HEK293 (cell line): Measurements from ENCODE around the gene RPSA.

Experiments
- CTCF ChIA-PET: fragments of 350-600 bp; formaldehyde crosslinking; extraction: SDS; loops from one replicate; lab custom pipeline; 2021; ENCODE audit warnings: antibody characterized with exemption; lab: Yijun Ruan, JAX
- POLR2A ChIA-PET: fragments of 300-600 bp; formaldehyde crosslinking; extraction: SDS; loops from one replicate; lab custom pipeline; 2020; ENCODE audit warnings: antibody characterized with exemption, inconsistent platforms; lab: Yijun Ruan, JAX
- H3K27ac ChIP-seq: fragments of 200-500 bp; sonication (Bioruptor generic); 2 replicates; pipeline ENCODE4 v1.5.1; 2014; ENCODE audit warnings: low read depth, low read length, control low read depth, inconsistent platforms; ENCODE audit errors: extremely low read depth
- H3K36me3 ChIP-seq, 2 experiments: fragments of 200-500 bp in 1 of 2; sonication (Bioruptor generic) in 1 of 2; 1 replicate in 1 of 2; 2 replicates in 1 of 2; pipeline ENCODE4 v1.5.1; 2014 to 2017; ENCODE audit warnings: inconsistent platforms in 2 of 2, low read length in 2 of 2; ENCODE audit not compliant: control insufficient read depth in 2 of 2, insufficient read depth in 1 of 2
- H3K4me1 ChIP-seq: fragments of 200-500 bp; sonication (Bioruptor generic); 2 replicates; pipeline ENCODE4 v1.5.1; 2014; ENCODE audit warnings: mild to moderate bottlenecking, low read length, inconsistent platforms; ENCODE audit not compliant: control insufficient read depth, insufficient read depth
- H3K4me3 ChIP-seq: 2 replicates; pipeline ENCODE4 v1.5.1; 2011; ENCODE audit warnings: low read depth, mild to moderate bottlenecking, control low read depth, low read length, moderate library complexity
- H3K9me3 ChIP-seq: fragments of 200-500 bp; sonication (Bioruptor generic); 2 replicates; pipeline ENCODE4 v1.5.1; 2014; ENCODE audit warnings: low read depth, low read length, inconsistent platforms; ENCODE audit not compliant: control insufficient read depth, insufficient read depth
- FEZF1 ChIP-seq: fragments of 450-650 bp; formaldehyde crosslinking; IDR thresholded peaks from 2 replicates; pipeline ENCODE4 v1.5.1; 2016; ENCODE audit warnings: missing biosample characterization, missing genetic modification characterization
- GFI1B ChIP-seq: fragments of 450-650 bp; formaldehyde crosslinking; IDR thresholded peaks from 2 replicates; pipeline ENCODE4 v1.5.1; 2016; ENCODE audit warnings: missing biosample characterization, missing genetic modification characterization
- HOXA7 ChIP-seq: sonication (generic); formaldehyde crosslinking; IDR thresholded peaks from 2 replicates; pipeline ENCODE4 v1.8.1; 2022; ENCODE audit warnings: missing genetic modification reagents, borderline replicate concordance
- IKZF3 ChIP-seq: fragments of 450-650 bp; IDR thresholded peaks from 2 replicates; pipeline ENCODE4 v1.5.0; 2018; ENCODE audit warnings: missing biosample characterization, mild to moderate bottlenecking, missing genetic modification characterization, moderate library complexity
- KLF10 ChIP-seq: fragments of 450-650 bp; IDR thresholded peaks from 2 replicates; pipeline ENCODE4 v1.5.1; 2018; ENCODE audit warnings: missing biosample characterization, mild to moderate bottlenecking, missing genetic modification characterization
- MZF1 ChIP-seq: fragments of 450-650 bp; formaldehyde crosslinking; IDR thresholded peaks from 2 replicates; pipeline ENCODE4 v1.5.1; 2017; ENCODE audit warnings: missing biosample characterization, missing genetic modification characterization, borderline replicate concordance
- SP3 ChIP-seq: fragments of 450-650 bp; formaldehyde crosslinking; IDR thresholded peaks from 2 replicates; pipeline ENCODE4 v1.5.1; 2016; ENCODE audit warnings: missing biosample characterization, missing genetic modification characterization
- ZFP69B ChIP-seq: fragments of 450-650 bp; formaldehyde crosslinking; IDR thresholded peaks from 2 replicates; pipeline ENCODE4 v1.5.1; 2016; ENCODE audit warnings: missing biosample characterization, missing genetic modification characterization
- ZNF157 ChIP-seq: fragments of 450-650 bp; formaldehyde crosslinking; IDR thresholded peaks from 2 replicates; pipeline ENCODE4 v1.5.1; 2016; ENCODE audit warnings: missing biosample characterization, missing genetic modification characterization
- ZNF223 ChIP-seq: fragments of 450-650 bp; formaldehyde crosslinking; IDR thresholded peaks from 2 replicates; pipeline ENCODE4 v1.5.1; 2016; ENCODE audit warnings: missing biosample characterization, missing genetic modification characterization
- ZNF23 ChIP-seq: fragments of 450-650 bp; formaldehyde crosslinking; IDR thresholded peaks from 2 replicates; pipeline ENCODE4 v1.5.1; 2016; ENCODE audit warnings: missing biosample characterization, missing genetic modification characterization, borderline replicate concordance
- ZNF274 ChIP-seq, 2 experiments: fragments of 200-500 bp in 1 of 2; fragments of 450-650 bp in 1 of 2; sonication (Bioruptor generic) in 1 of 2; formaldehyde crosslinking in 1 of 2; IDR thresholded peaks; 2 replicates each; pipeline versions ENCODE4 v1.5.1 to v1.6.1; 2014 to 2016; ENCODE audit warnings: borderline replicate concordance in 1 of 2, inconsistent platforms in 1 of 2, low read length in 1 of 2, missing biosample characterization in 1 of 2, missing genetic modification characterization in 1 of 2
- ZNF302 ChIP-seq: fragments of 450-650 bp; formaldehyde crosslinking; IDR thresholded peaks from 2 replicates; pipeline ENCODE4 v1.5.1; 2016; ENCODE audit warnings: missing biosample characterization, missing genetic modification characterization, low read depth
- ZNF416 ChIP-seq: fragments of 450-650 bp; formaldehyde crosslinking; IDR thresholded peaks from 2 replicates; pipeline ENCODE4 v1.5.1; 2016; ENCODE audit warnings: missing biosample characterization, missing genetic modification characterization
- ZNF426 ChIP-seq: fragments of 450-650 bp; formaldehyde crosslinking; IDR thresholded peaks from 2 replicates; pipeline ENCODE4 v1.5.1; 2017; ENCODE audit warnings: missing biosample characterization, missing genetic modification characterization, mild to moderate bottlenecking, inconsistent platforms, moderate library complexity
- ZNF529 ChIP-seq: fragments of 450-650 bp; formaldehyde crosslinking; IDR thresholded peaks from 2 replicates; pipeline ENCODE4 v1.5.1; 2017; ENCODE audit warnings: missing genetic modification characterization, missing biosample characterization; ENCODE audit not compliant: insufficient replicate concordance
- ZNF530 ChIP-seq: fragments of 450-650 bp; formaldehyde crosslinking; IDR thresholded peaks from 2 replicates; pipeline ENCODE4 v1.5.1; 2016; ENCODE audit warnings: low read depth, missing biosample characterization, missing genetic modification characterization
- ZNF555 ChIP-seq: fragments of 450-650 bp; formaldehyde crosslinking; conservative IDR thresholded peaks from 2 replicates; pipeline ENCODE4 v1.5.1; 2017; ENCODE audit warnings: missing biosample characterization, mild to moderate bottlenecking, missing genetic modification characterization, inconsistent platforms
- ZNF610 ChIP-seq: fragments of 450-650 bp; formaldehyde crosslinking; IDR thresholded peaks from 2 replicates; pipeline ENCODE4 v1.5.1; 2016; ENCODE audit warnings: missing biosample characterization, missing genetic modification characterization, borderline replicate concordance
- ZNF660 ChIP-seq: fragments of 450-650 bp; IDR thresholded peaks from 2 replicates; pipeline ENCODE4 v1.5.1; 2018; ENCODE audit warnings: missing biosample characterization, mild to moderate bottlenecking, missing genetic modification characterization
- ZSCAN23 ChIP-seq: fragments of 450-650 bp; formaldehyde crosslinking; IDR thresholded peaks from 2 replicates; pipeline ENCODE4 v1.5.1; 2016; ENCODE audit warnings: missing biosample characterization, missing genetic modification characterization
- ZXDB ChIP-seq: fragments of 450-650 bp; formaldehyde crosslinking; IDR thresholded peaks from 2 replicates; pipeline ENCODE4 v1.5.1; 2016; ENCODE audit warnings: missing biosample characterization, missing genetic modification characterization
- TF ChIP-seq, protein P1 (sequence below): fragments of 450-650 bp; formaldehyde crosslinking; IDR thresholded peaks from 2 replicates; pipeline ENCODE4 v1.5.1; 2016; ENCODE audit warnings: missing biosample characterization, missing genetic modification characterization
- TF ChIP-seq, protein P2 (sequence below): fragments of 450-650 bp; formaldehyde crosslinking; IDR thresholded peaks from 2 replicates; pipeline ENCODE4 v1.5.1; 2017; ENCODE audit warnings: missing biosample characterization, missing genetic modification characterization
- TF ChIP-seq, protein P3 (sequence below): fragments of 450-650 bp; formaldehyde crosslinking; IDR thresholded peaks from 2 replicates; pipeline ENCODE4 v1.5.1; 2016; ENCODE audit warnings: missing biosample characterization, missing genetic modification characterization
- TF ChIP-seq, protein P4 (sequence below): fragments of 450-650 bp; formaldehyde crosslinking; IDR thresholded peaks from 2 replicates; pipeline ENCODE4 v1.5.0; 2017; ENCODE audit warnings: missing biosample characterization, missing genetic modification characterization, borderline replicate concordance

The RPSA gene

DNA sequence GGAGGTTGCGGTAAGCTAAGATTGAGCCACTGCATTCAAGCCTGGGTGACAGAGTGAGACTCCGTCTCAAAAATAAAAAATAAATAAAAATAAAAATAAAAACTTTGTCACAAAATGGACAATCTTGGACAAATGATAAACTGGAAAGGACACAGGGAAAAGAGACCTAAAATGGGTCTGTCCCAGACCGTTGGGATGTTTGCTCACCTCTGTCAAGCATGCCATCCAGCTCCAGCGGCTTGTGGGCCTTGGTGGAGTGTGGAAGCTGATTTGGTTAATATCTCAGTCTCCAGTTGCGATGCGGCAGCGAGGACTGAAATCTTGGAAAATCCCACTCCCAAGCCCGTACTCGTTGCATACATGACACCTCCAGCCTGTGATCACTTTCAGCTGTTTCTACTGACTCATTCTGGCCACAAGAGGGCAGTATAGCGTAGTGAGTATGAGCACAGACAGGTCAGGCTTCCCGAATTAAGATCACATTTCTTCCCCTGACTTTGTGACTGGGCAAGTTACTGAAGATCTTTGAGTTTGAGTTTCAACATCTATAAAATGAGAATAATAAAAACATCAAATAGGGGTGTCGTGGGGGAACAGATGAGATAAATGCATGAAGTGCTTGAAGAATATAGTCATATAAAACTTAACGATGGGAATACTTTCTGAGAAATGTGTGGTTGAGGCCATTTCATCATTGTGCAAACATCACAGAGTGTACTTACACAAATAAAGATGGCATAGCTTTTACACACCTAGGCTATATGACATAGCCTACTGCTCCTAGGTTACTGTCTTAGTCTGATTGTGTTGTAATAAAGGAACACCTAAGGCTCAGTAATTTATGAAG, 41.3 kb downstream of the RPSA start (continued):
- TF ChIP-seq IKZF3 (tag by site-specific recombination), result peak; percentile 28; the same call in 1 of the 2 replicates
- TF ChIP-seq ZNF157 (tag by site-specific recombination), result no peak
- TF ChIP-seq MZF1 (tag by site-specific recombination), result no peak
- TF ChIP-seq ZNF660 (tag by site-specific recombination), result peak; percentile 65
- TF ChIP-seq, protein P1, sequence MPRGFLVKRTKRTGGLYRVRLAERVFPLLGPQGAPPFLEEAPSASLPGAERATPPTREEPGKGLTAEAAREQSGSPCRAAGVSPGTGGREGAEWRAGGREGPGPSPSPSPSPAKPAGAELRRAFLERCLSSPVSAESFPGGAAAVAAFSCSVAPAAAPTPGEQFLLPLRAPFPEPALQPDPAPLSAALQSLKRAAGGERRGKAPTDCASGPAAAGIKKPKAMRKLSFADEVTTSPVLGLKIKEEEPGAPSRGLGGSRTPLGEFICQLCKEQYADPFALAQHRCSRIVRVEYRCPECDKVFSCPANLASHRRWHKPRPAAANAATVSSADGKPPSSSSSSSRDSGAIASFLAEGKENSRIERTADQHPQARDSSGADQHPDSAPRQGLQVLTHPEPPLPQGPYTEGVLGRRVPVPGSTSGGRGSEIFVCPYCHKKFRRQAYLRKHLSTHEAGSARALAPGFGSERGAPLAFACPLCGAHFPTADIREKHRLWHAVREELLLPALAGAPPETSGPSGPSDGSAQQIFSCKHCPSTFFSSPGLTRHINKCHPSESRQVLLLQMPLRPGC (tag by site-specific recombination), result no peak
- TF ChIP-seq ZXDB (tag by site-specific recombination), result no peak

DNA sequence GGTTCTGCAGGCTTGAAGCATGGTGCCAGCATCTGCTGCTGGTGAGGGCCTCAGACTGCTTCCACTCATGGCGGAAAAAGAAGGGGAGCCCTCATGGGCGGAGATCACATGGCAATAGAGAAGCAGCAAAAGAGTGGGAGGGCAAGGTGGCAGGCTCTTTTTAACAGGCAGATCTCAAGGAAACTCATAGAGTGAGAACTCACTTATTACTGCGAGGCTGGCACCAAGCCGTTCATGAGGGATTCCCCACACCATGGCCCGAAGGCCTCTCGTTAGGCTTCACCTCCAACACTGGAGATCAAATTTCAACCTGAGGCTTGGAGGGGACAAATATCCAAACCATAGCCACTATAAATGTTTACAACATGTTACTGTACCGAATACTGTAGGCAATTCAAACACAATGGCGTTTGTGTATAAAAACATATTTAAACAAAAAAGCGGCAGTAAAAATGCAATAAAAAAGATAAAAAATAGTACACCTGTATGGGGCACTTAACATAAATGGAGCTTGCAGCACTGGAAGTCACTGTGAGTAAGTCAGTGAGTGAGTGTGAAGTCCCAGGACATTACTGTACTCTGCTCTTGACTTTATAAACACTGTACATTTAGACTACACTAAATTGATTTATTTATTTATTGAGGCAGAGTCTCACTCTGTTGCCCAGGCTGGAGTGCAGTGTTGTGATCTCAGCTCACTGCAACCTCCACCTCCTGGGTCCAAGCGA, 42.1 kb downstream of the RPSA start:
- Histone ChIP-seq H3K36me3 (no peaks in the 10 kb centered on the region), H3K4me1 (no peaks in the 10 kb centered on the region), H3K9me3 (no peaks in the 10 kb centered on the region), H3K4me3 (no peak overlapping the region), H3K27ac (no peak overlapping the region)
- CTCF ChIA-PET, result interaction anchor here (1.0 to 8.3 kb wide), 6 partner anchors 11 to 157 kb away, joined by 4 to 86 read pairs (median 4); no protein-coding TSS in a partner anchor
- TF ChIP-seq FEZF1 (tag by site-specific recombination) (no peak), ZFP69B (tag by site-specific recombination) (no peak), ZNF274 (IDR thresholded peaks at IDR 0.05; ENCODE audit: low read length) (no peak), ZNF274 (tag by site-specific recombination; IDR thresholded peaks at IDR 0.05; ENCODE audit: borderline replicate concordance) (no peak), ZNF426 (tag by site-specific recombination) (no peak), GFI1B (tag by site-specific recombination) (no peak), ZSCAN23 (no peak), ZNF23 (tag by site-specific recombination) (no peak), ZNF610 (tag by site-specific recombination) (no peak), SP3 (tag by site-specific recombination) (no peak), ZNF416 (tag by site-specific recombination) (no peak), ZNF555 (tag by site-specific recombination) (no peak), KLF10 (no peak), ZNF223 (tag by site-specific recombination) (no peak), ZNF302 (tag by site-specific recombination) (no peak), ZNF529 (tag by site-specific recombination) (no peak), HOXA7 (no peak), ZNF530 (tag by site-specific recombination) (no peak)
- TF ChIP-seq, protein P2, sequence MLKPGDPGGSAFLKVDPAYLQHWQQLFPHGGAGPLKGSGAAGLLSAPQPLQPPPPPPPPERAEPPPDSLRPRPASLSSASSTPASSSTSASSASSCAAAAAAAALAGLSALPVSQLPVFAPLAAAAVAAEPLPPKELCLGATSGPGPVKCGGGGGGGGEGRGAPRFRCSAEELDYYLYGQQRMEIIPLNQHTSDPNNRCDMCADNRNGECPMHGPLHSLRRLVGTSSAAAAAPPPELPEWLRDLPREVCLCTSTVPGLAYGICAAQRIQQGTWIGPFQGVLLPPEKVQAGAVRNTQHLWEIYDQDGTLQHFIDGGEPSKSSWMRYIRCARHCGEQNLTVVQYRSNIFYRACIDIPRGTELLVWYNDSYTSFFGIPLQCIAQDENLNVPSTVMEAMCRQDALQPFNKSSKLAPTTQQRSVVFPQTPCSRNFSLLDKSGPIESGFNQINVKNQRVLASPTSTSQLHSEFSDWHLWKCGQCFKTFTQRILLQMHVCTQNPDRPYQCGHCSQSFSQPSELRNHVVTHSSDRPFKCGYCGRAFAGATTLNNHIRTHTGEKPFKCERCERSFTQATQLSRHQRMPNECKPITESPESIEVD (tag by site-specific recombination), result no peak
- TF ChIP-seq, protein P3, sequence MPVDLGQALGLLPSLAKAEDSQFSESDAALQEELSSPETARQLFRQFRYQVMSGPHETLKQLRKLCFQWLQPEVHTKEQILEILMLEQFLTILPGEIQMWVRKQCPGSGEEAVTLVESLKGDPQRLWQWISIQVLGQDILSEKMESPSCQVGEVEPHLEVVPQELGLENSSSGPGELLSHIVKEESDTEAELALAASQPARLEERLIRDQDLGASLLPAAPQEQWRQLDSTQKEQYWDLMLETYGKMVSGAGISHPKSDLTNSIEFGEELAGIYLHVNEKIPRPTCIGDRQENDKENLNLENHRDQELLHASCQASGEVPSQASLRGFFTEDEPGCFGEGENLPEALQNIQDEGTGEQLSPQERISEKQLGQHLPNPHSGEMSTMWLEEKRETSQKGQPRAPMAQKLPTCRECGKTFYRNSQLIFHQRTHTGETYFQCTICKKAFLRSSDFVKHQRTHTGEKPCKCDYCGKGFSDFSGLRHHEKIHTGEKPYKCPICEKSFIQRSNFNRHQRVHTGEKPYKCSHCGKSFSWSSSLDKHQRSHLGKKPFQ, result no peak
- TF ChIP-seq, protein P4, sequence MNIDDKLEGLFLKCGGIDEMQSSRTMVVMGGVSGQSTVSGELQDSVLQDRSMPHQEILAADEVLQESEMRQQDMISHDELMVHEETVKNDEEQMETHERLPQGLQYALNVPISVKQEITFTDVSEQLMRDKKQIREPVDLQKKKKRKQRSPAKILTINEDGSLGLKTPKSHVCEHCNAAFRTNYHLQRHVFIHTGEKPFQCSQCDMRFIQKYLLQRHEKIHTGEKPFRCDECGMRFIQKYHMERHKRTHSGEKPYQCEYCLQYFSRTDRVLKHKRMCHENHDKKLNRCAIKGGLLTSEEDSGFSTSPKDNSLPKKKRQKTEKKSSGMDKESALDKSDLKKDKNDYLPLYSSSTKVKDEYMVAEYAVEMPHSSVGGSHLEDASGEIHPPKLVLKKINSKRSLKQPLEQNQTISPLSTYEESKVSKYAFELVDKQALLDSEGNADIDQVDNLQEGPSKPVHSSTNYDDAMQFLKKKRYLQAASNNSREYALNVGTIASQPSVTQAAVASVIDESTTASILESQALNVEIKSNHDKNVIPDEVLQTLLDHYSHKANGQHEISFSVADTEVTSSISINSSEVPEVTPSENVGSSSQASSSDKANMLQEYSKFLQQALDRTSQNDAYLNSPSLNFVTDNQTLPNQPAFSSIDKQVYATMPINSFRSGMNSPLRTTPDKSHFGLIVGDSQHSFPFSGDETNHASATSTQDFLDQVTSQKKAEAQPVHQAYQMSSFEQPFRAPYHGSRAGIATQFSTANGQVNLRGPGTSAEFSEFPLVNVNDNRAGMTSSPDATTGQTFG (tag by site-specific recombination), result no peak
- POLR2A ChIA-PET, result interaction anchor here (0.6 kb wide), 1 partner anchor 65 kb away, joined by 3 read pairs; no protein-coding TSS in a partner anchor
